Measurements from ENCODE around the gene FRMD5.

GRCh38 chr15:43895586-43895985, 299.5 kb downstream of the FRMD5 start:
- TF ChIP-seq, protein P1, sequence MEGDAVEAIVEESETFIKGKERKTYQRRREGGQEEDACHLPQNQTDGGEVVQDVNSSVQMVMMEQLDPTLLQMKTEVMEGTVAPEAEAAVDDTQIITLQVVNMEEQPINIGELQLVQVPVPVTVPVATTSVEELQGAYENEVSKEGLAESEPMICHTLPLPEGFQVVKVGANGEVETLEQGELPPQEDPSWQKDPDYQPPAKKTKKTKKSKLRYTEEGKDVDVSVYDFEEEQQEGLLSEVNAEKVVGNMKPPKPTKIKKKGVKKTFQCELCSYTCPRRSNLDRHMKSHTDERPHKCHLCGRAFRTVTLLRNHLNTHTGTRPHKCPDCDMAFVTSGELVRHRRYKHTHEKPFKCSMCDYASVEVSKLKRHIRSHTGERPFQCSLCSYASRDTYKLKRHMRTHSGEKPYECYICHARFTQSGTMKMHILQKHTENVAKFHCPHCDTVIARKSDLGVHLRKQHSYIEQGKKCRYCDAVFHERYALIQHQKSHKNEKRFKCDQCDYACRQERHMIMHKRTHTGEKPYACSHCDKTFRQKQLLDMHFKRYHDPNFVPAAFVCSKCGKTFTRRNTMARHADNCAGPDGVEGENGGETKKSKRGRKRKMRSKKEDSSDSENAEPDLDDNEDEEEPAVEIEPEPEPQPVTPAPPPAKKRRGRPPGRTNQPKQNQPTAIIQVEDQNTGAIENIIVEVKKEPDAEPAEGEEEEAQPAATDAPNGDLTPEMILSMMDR (IDR thresholded peaks at IDR 0.05), result no peak
- TF ChIP-seq POLR2A (IDR thresholded peaks at IDR 0.05), result no peak
